Common myeloid progenitor, CD34-positive (primary cell): ENCODE results near the gene PNMT.

ENCODE experiments used
- CTCF ChIA-PET: fragments of 350-600 bp; sonication (Branson Sonifier 250); formaldehyde crosslinking; loops from one replicate; lab custom pipeline; 2021; ENCODE audit warnings: antibody characterized with exemption; lab: Charles Lee
- POLR2A ChIA-PET: fragments of 350-600 bp; sonication (Branson Sonifier 250); formaldehyde crosslinking; loops from one replicate; lab custom pipeline; 2021; ENCODE audit warnings: antibody characterized with exemption; lab: Charles Lee
- DNase-seq, 3 donors: peaks; one replicate each; pipeline versions ENCODE4 v3.0.0 to v3.0.0-alpha.2; 2013
- H3K27ac ChIP-seq, 2 experiments: 1 replicate in 1 of 2; 2 replicates in 1 of 2; pipeline ENCODE4 v1.7.0; 2013; ENCODE audit warnings: inconsistent platforms in 2 of 2, low read length in 2 of 2, mild to moderate bottlenecking in 2 of 2, low read depth in 1 of 2, moderate library complexity in 1 of 2; ENCODE audit not compliant: severe bottlenecking in 2 of 2, insufficient read depth in 1 of 2, poor library complexity in 1 of 2
- H3K27me3 ChIP-seq, 5 experiments: replicated peaks in 2 of 5; 1 replicate in 3 of 5; 2 replicates in 2 of 5; pipeline versions ENCODE4 v1.6.1 to v1.7.0; 2013; ENCODE audit warnings: low read length in 4 of 5, mild to moderate bottlenecking in 2 of 5, moderate library complexity in 2 of 5, inconsistent platforms in 1 of 5; ENCODE audit not compliant: insufficient read depth in 5 of 5, control insufficient read depth in 4 of 5
- H3K36me3 ChIP-seq, 4 experiments: 1 replicate in 2 of 4; 2 replicates in 2 of 4; pipeline versions ENCODE4 v1.6.1 to v1.7.0; 2013; ENCODE audit warnings: low read length in 3 of 4, control low read depth in 1 of 4, mild to moderate bottlenecking in 1 of 4; ENCODE audit not compliant: control insufficient read depth in 4 of 4, insufficient read depth in 4 of 4
- H3K4me1 ChIP-seq, 4 experiments: 1 replicate in 3 of 4; 2 replicates in 1 of 4; pipeline versions ENCODE4 v1.6.1 to v1.7.1; 2013; ENCODE audit warnings: low read length in 3 of 4, mild to moderate bottlenecking in 3 of 4, control low read depth in 1 of 4, inconsistent platforms in 1 of 4, moderate library complexity in 1 of 4; ENCODE audit not compliant: control insufficient read depth in 4 of 4, insufficient read depth in 4 of 4; ENCODE audit errors: control extremely low read depth in 1 of 4
- H3K4me3 ChIP-seq, 7 experiments: 1 replicate in 4 of 7; 2 replicates in 3 of 7; pipeline versions ENCODE4 v1.5.1 to v1.7.0; 2013; ENCODE audit warnings: mild to moderate bottlenecking in 7 of 7, low read length in 6 of 7, moderate library complexity in 6 of 7, inconsistent platforms in 2 of 7, low read depth in 2 of 7, control low read depth in 1 of 7; ENCODE audit not compliant: insufficient read depth in 4 of 7, control insufficient read depth in 1 of 7; ENCODE audit errors: extremely low read depth in 1 of 7
- H3K9me3 ChIP-seq, 5 experiments: 1 replicate in 4 of 5; 2 replicates in 1 of 5; pipeline versions ENCODE4 v1.6.1 to v1.7.1; 2013; ENCODE audit warnings: low read length in 4 of 5, mild to moderate bottlenecking in 2 of 5, inconsistent platforms in 1 of 5, low read depth in 1 of 5, moderate library complexity in 1 of 5; ENCODE audit not compliant: control insufficient read depth in 4 of 5, insufficient read depth in 2 of 5; ENCODE audit errors: control extremely low read depth in 1 of 5
- WGBS: methylation state at CpG from one replicate; pipeline ENCODE4 v1.1.5; 2013; ENCODE audit not compliant: insufficient coverage; 5-methylcytosine and 5-hydroxymethylcytosine counted together

Gene PNMT

DNA sequence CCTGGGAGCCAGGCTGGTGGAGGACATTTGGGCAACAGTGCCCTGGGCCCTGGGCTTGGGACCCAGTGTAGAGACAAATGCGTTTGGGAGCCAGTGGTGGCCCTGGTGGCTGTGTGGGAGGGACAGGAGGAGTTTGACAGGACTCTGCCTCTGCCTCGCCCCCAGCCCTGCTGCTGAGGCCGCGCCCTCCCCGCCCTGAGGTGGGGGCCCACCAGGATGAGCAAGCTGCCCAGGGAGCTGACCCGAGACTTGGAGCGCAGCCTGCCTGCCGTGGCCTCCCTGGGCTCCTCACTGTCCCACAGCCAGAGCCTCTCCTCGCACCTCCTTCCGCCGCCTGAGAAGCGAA is 15.0 kb upstream of the PNMT start:
- H3K36me3 ChIP-seq, result peaks cover 4 to 25% (median 16%) of the 10 kb centered on the region in 4 experiments
- POLR2A ChIA-PET, result no interaction called here

DNA sequence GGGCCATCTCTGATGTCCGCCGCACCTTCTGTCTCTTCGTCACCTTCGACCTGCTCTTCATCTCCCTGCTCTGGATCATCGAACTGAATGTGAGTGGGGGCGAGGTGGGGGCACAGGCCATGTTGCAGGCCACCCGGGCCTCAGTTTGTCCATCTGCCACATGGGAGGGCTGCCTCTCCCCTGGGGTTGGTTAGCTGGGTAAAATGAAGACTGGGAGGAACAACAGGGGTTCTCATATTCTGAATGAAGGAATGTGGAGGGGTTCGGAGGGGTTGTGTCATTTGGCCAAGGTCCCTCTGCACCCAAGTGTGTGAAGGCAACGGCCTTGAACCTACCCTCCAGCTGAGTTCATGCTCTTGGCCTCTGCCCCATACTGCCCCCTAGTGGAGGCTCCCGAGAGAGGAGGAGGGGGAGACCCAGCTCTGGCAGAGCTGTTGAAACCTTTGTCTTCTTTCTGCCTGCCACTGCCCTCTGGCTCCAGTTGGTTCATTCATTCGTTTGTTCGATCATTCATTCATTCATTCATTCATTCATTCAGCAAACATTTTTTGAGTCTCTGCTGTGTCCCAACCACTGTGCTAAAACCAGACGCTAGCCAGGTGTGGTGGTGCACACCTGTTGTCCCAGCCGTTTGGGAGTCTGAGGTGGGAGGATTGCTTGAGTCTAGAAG is 14.5 kb upstream of the PNMT start:
- peaks cover 0 to 28% (median 16%) of the 10 kb centered on the region in 4 experiments for H3K4me1 ChIP-seq
- H3K27ac ChIP-seq, result no peak overlapping the region
- no peaks in the 10 kb centered on the region for H3K27me3 ChIP-seq
- WGBS, result 79% methylated on average over 12 of the region's 14 CpGs
- CTCF ChIA-PET, result interaction anchor here (0.5 to 16.4 kb wide), 12 partner anchors 8 to 178 kb away, joined by 3 to 198 read pairs (median 4); partner anchors contain the start of genes PNMT, PPP1R1B, STARD3 and TCAP
- H3K4me3 ChIP-seq, result no peak overlapping the region
- POLR2A ChIA-PET, result no interaction called here
- H3K9me3 ChIP-seq, result no peaks in the 10 kb centered on the region
- H3K36me3 ChIP-seq, result peaks cover 4 to 30% (median 16%) of the 10 kb centered on the region in 4 experiments
- DNase-seq, result peak; percentile 63 to 78 (median 70)

More for the DNA sequence above, 15.0 kb upstream of the PNMT start:
- H3K4me1 ChIP-seq, result peaks cover 0 to 28% (median 15%) of the 10 kb centered on the region in 4 experiments
- CTCF ChIA-PET, result interaction anchor here (1.1 to 16.4 kb wide), 11 partner anchors 8 to 103 kb away, joined by 3 to 198 read pairs (median 4); partner anchors contain the start of genes PNMT, PPP1R1B, STARD3 and TCAP
- 95% methylated on average over 11 of the region's 12 CpGs for WGBS
- no peak for DNase-seq
- peak overlapping the region in 1 of 2 experiments; percentile 23 for H3K27ac ChIP-seq
- no peak overlapping the region for H3K4me3 ChIP-seq
- H3K9me3 ChIP-seq, result no peaks in the 10 kb centered on the region
- H3K27me3 ChIP-seq, result no peaks in the 10 kb centered on the region

DNA sequence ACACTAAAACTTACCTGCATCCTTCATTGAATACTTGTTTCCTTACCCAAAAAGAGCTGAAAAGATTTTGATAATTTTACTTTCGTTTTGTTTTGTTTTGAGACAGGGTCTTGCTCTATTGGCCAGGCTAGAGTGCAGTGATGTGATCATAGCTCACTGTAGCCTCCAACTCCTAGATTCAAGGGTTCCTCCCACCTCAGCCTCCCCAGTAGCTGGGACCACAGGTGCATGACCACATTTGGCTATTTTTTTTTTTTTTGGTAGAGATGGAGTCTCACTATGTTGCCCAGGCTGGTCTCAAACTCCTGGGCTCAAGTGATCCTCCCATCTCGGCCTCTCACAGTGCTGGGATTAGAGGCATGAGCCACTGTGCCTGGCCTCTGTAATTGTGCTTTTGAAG is 13.1 kb upstream of the PNMT start:
- no peak for DNase-seq
- H3K4me1 ChIP-seq, result peaks cover 0 to 37% (median 21%) of the 10 kb centered on the region in 4 experiments
- H3K27ac ChIP-seq, result no peak overlapping the region
- H3K36me3 ChIP-seq, result peaks cover 4 to 33% (median 15%) of the 10 kb centered on the region in 4 experiments
- H3K4me3 ChIP-seq, result no peak overlapping the region
- no peaks in the 10 kb centered on the region for H3K27me3 ChIP-seq
- CTCF ChIA-PET, result interaction anchor here (0.8 to 16.4 kb wide), 7 partner anchors 16 to 79 kb away, joined by 3 to 198 read pairs (median 15); partner anchors contain the start of genes PNMT, PPP1R1B, STARD3 and TCAP
- no CpG with 5 or more reads among the region's 2 CpGs for WGBS
- POLR2A ChIA-PET, result no interaction called here
- no peaks in the 10 kb centered on the region for H3K9me3 ChIP-seq

DNA sequence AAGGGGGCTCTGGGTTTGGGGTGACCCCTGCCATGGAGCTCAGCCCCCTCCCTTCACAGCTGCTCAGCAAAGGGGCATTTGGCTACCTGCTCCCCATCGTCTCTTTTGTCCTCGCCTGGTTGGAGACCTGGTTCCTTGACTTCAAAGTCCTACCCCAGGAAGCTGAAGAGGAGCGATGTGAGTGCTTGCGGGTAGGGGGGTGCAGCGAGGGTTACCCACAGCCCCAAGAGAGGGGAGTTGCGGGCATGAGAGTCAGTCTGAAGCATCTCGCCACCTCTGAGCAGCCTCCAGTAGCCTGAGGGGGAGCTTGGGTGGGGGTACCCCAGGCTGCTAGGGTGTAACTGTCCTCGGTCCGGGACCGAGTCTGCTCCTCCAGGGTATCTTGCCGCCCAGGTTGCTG is 9.9 kb upstream of the PNMT start:
- no peak for DNase-seq
- peaks cover 0 to 58% (median 28%) of the 10 kb centered on the region in 4 experiments for H3K4me1 ChIP-seq
- H3K27me3 ChIP-seq, result no peaks in the 10 kb centered on the region
- CTCF ChIA-PET, result interaction anchor here (1.7 to 16.4 kb wide), 3 partner anchors 14 to 37 kb away, joined by 7 to 198 read pairs (median 155); partner anchors contain the start of genes PNMT, STARD3 and TCAP
- H3K4me3 ChIP-seq, result no peak overlapping the region
- POLR2A ChIA-PET, result no interaction called here
- H3K36me3 ChIP-seq, result peaks cover 4 to 61% (median 29%) of the 10 kb centered on the region in 4 experiments
- 95% methylated on average over 9 of the region's 11 CpGs for WGBS
- peak overlapping the region in 1 of 2 experiments; percentile 79 for H3K27ac ChIP-seq
- H3K9me3 ChIP-seq, result no peaks in the 10 kb centered on the region

DNA sequence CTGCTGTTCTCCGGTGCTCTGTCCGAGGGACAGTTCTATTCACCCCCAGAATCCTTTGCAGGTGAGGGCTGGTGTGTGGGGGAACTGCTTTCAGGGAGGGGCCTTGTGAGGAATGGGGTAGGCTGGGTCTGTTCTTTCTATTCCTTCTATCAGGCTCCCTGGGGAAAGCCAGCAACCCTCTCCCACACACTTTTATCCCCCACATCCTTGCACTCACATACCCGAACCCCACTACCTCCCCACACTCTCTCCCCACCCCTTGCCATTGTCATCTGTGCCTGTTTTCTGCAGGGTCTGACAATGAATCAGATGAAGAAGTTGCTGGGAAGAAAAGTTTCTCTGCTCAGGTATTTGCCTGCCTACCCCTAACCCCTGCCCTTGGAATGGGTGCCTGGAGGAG is 9.5 kb upstream of the PNMT start:
- peaks cover 0 to 61% (median 30%) of the 10 kb centered on the region in 4 experiments for H3K4me1 ChIP-seq
- CTCF ChIA-PET, result interaction anchor here (9.7 to 16.4 kb wide), 2 partner anchors 13 to 20 kb away, joined by 155 to 198 read pairs; partner anchors contain the start of genes PNMT, STARD3 and TCAP
- no peak for DNase-seq
- 100% methylated on average over 2 of the region's 3 CpGs for WGBS
- H3K4me3 ChIP-seq, result no peak overlapping the region
- peak overlapping the region; percentile 64 to 79 for H3K27ac ChIP-seq
- no peaks in the 10 kb centered on the region for H3K27me3 ChIP-seq
- POLR2A ChIA-PET, result no interaction called here
- no peaks in the 10 kb centered on the region for H3K9me3 ChIP-seq
- H3K36me3 ChIP-seq, result peaks cover 4 to 61% (median 29%) of the 10 kb centered on the region in 4 experiments

DNA sequence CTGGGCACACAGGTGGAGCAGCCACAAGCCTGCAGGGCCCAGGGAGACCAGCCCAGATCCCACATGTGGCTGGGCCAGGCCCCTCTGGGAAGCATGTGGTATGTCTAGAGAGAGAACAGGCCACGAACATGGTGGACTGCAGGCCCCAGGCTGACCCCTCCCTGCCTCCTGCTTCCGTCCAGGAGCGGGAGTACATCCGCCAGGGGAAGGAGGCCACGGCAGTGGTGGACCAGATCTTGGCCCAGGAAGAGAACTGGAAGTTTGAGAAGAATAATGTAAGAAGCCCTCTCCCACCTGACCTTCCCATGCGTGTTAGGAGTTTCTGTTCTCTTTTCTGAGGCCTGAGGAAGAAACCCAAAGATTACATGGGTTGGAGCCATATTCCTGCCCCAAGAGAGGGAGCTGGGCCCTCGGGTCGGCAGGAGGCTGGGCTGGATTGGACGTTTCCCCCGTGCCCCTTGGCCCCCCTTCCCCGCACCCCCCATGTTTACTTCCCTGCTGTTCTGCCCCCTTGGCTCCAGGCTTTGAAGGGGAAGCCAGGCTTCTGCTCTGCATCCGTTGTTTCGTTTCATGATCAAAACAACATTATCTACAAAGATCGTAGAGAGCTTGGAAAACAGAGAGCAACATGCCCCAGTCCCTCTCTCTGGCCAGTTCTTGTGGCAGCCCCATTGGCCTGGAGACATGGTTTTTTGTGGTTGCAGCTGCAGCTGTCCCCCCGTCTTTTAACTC is 8.8 kb upstream of the PNMT start:
- H3K4me3 ChIP-seq, result peak overlapping the region in 4 of 7 experiments; percentile 29 to 67 (median 50)
- peak; percentile 33 to 83 (median 74) for DNase-seq
- no peaks in the 10 kb centered on the region for H3K27me3 ChIP-seq
- peaks cover 0 to 67% (median 33%) of the 10 kb centered on the region in 4 experiments for H3K4me1 ChIP-seq
- peaks cover 4 to 61% (median 29%) of the 10 kb centered on the region in 4 experiments for H3K36me3 ChIP-seq
- WGBS, result 14% methylated on average over 6 of the region's 15 CpGs
- H3K27ac ChIP-seq, result peak overlapping the region; percentile 64 to 79
- no peaks in the 10 kb centered on the region for H3K9me3 ChIP-seq
- ChIA-PET POLR2A (no interaction called here), CTCF (interaction anchor here (1.0 to 22.5 kb wide), 3 partner anchors 11 to 34 kb away, joined by 4 to 445 read pairs (median 25); partner anchors contain the start of genes PNMT and PPP1R1B)
